ENCODE data around the gene DMGDH.

Gene DMGDH

GRCh38 chr5:79075646-79076426 is 6.4 kb upstream of the DMGDH start:
- no peak for TF ChIP-seq CTCF (IDR thresholded peaks at IDR 0.05; ENCODE audit: extremely low read depth, insufficient read depth, missing control alignments)
- in situ Hi-C loops (cut with MboI; ENCODE audit: low pct_unique_long_range_greater_than_20kb, low sequenced_read_pairs, unreplicated experiment): no loop called here
- DNase-seq (ENCODE audit: low spot score): no peak

GRCh38 chr5:79074641-79075040 is 5.2 kb upstream of the DMGDH start:
- TF ChIP-seq CTCF (IDR thresholded peaks at IDR 0.05; ENCODE audit: extremely low read depth, insufficient read depth, missing control alignments): no peak
- DNase-seq (ENCODE audit: low spot score): no peak
- in situ Hi-C loops (cut with MboI; ENCODE audit: low pct_unique_long_range_greater_than_20kb, low sequenced_read_pairs, unreplicated experiment): no loop called here

GRCh38 chr5:79070350-79070667 is 835 bp upstream of the DMGDH start:
- DNase-seq (ENCODE audit: low spot score): no peak
- in situ Hi-C loops (cut with MboI; ENCODE audit: low pct_unique_long_range_greater_than_20kb, low sequenced_read_pairs, unreplicated experiment): no loop called here
- TF ChIP-seq CTCF (IDR thresholded peaks at IDR 0.05; ENCODE audit: extremely low read depth, insufficient read depth, missing control alignments): no peak

GRCh38 chr5:79062436-79062835 is 7.0 kb downstream of the DMGDH start:
- DNase-seq (ENCODE audit: low spot score): no peak

GRCh38 chr5:79059674-79060073 is 9.8 kb downstream of the DMGDH start:
- TF ChIP-seq CTCF (IDR thresholded peaks at IDR 0.05; ENCODE audit: extremely low read depth, insufficient read depth, missing control alignments): no peak
- in situ Hi-C loops (cut with MboI; ENCODE audit: low pct_unique_long_range_greater_than_20kb, low sequenced_read_pairs, unreplicated experiment): no loop called here

More at GRCh38 chr5:79062436-79062835, 7.0 kb downstream of the DMGDH start:
- TF ChIP-seq CTCF (IDR thresholded peaks at IDR 0.05; ENCODE audit: extremely low read depth, insufficient read depth, missing control alignments): no peak
- in situ Hi-C loops (cut with MboI; ENCODE audit: low pct_unique_long_range_greater_than_20kb, low sequenced_read_pairs, unreplicated experiment): no loop called here

GRCh38 chr5:79056847-79057246 is 12.6 kb downstream of the DMGDH start:
- TF ChIP-seq CTCF (IDR thresholded peaks at IDR 0.05; ENCODE audit: extremely low read depth, insufficient read depth, missing control alignments): no peak
- no peak for DNase-seq (ENCODE audit: low spot score)
- in situ Hi-C loops (cut with MboI; ENCODE audit: low pct_unique_long_range_greater_than_20kb, low sequenced_read_pairs, unreplicated experiment): no loop called here

More at GRCh38 chr5:79059674-79060073, 9.8 kb downstream of the DMGDH start:
- no peak for DNase-seq (ENCODE audit: low spot score)

Measured in GM13977 (cell line).